ENCODE measurements around the gene SNCG. TPM values are rescaled to one million over a fixed set of nuclear protein-coding genes. Genes with fewer than 3 reads are reported as not detected.

Gene SNCG
- polyA plus RNA-seq, 2 of the 4 experiments (the other 2 are of a cell fraction): 7.4 to 17.9 TPM

GRCh38 chr10:86969421-86970041 lies 11.1 kb downstream of the SNCG start:
- peak overlapping the region; percentile 88 for H3K4me2 ChIP-seq
- no peaks in the 10 kb centered on the region for H3K9me3 ChIP-seq
- ATAC-seq (no peak), FAIRE-seq (no peak), DNase-seq (ENCODE audit: low read depth in 1 of 2, low spot score in 1 of 2) (no peak)
- H3K4me3 ChIP-seq: no peak overlapping the region
- TF ChIP-seq POLR2A (IDR thresholded peaks at IDR 0.05; ENCODE audit: low read length): no peak
- 85% methylated on average over 8 of the region's 8 CpGs for WGBS (ENCODE audit: missing lambda C conversion rate)
- H3K27ac ChIP-seq: peak overlapping the region; percentile 87 to 96; a peak in 4 of 6 replicates
- ChIA-PET CTCF (interaction anchor here (1.9 to 7.2 kb wide), 5 partner anchors 11 to 30 kb away, joined by 4 to 57 read pairs (median 24); partner anchors contain the start of genes MMRN2 and SNCG), POLR2A (interaction anchor here (0.7 to 1.6 kb wide), 5 partner anchors 10 to 213 kb away, joined by 3 to 6 read pairs (median 5); partner anchors contain the start of genes BMPR1A, GLUD1 and SHLD2)
- H3K4me1 ChIP-seq: peaks cover 41% of the 10 kb centered on the region

DNA sequence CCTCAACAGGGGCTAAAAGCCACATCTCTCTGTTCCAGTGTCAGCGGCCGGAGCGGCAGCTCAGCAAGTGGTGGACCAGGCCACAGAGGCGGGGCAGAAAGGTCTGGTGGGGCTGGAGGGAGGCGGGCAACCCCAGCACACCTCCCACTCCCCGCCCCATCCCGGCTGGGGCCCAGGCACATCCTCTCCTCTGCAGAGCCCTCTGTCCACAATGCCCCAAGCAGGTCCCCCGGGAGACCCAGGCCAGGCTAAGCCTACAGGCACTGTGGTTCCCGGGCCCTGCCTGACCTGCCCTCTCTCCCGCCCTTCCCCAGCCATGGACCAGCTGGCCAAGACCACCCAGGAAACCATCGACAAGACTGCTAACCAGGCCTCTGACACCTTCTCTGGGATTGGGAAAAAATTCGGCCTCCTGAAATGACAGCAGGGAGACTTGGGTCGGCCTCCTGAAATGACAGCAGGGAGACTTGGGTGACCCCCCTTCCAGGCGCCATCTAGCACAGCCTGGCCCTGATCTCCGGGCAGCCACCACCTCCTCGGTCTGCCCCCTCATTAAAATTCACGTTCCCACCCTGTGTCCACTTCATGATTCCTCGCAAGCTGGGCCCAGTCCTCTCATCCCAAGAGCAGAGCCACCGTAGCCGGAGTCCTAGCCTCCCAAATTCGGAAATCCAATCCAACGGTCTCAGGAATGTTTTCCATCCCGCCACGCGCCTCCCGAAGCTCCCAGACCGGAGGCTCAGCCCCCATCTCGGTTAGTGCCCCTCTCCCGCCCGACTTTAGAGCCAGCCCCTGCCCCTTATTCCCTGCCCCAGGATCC lies 12.0 kb downstream of the SNCG start:
- Histone ChIP-seq H3K4me3 (peak overlapping the region; percentile 59), H3K4me2 (peak overlapping the region; percentile 88), H3K9me3 (no peaks in the 10 kb centered on the region), H3K27ac (peak overlapping the region; percentile 87 to 96), H3K4me1 (peaks cover 42% of the 10 kb centered on the region)
- ATAC-seq (peak in 1 of 2 experiments; percentile 4; a peak in 2 of 6 replicates), DNase-seq (ENCODE audit: low read depth in 1 of 2, low spot score in 1 of 2) (no peak), FAIRE-seq (no peak)
- no peak for TF ChIP-seq RARB (CRISPR knock-in tag; IDR thresholded peaks at IDR 0.05)
- no peak for TF ChIP-seq NR3C1 (IDR thresholded peaks at IDR 0.05)
- TF ChIP-seq NPAS2 (CRISPR knock-in tag; IDR thresholded peaks at IDR 0.05; ENCODE audit: borderline replicate concordance): no peak
- TF ChIP-seq JUNB (IDR thresholded peaks at IDR 0.05): no peak
- TF ChIP-seq HOXB5 (CRISPR knock-in tag; IDR thresholded peaks at IDR 0.05): no peak
- no peak for TF ChIP-seq HOXB13 (CRISPR knock-in tag; IDR thresholded peaks at IDR 0.05; ENCODE audit: low read depth)
- TF ChIP-seq EP300 (IDR thresholded peaks at IDR 0.05): no peak
- TF ChIP-seq BCL3 (IDR thresholded peaks at IDR 0.05): no peak
- no peak for TF ChIP-seq CBX2 (IDR thresholded peaks at IDR 0.05; ENCODE audit: borderline replicate concordance, low read depth)
- TF ChIP-seq, protein P1, sequence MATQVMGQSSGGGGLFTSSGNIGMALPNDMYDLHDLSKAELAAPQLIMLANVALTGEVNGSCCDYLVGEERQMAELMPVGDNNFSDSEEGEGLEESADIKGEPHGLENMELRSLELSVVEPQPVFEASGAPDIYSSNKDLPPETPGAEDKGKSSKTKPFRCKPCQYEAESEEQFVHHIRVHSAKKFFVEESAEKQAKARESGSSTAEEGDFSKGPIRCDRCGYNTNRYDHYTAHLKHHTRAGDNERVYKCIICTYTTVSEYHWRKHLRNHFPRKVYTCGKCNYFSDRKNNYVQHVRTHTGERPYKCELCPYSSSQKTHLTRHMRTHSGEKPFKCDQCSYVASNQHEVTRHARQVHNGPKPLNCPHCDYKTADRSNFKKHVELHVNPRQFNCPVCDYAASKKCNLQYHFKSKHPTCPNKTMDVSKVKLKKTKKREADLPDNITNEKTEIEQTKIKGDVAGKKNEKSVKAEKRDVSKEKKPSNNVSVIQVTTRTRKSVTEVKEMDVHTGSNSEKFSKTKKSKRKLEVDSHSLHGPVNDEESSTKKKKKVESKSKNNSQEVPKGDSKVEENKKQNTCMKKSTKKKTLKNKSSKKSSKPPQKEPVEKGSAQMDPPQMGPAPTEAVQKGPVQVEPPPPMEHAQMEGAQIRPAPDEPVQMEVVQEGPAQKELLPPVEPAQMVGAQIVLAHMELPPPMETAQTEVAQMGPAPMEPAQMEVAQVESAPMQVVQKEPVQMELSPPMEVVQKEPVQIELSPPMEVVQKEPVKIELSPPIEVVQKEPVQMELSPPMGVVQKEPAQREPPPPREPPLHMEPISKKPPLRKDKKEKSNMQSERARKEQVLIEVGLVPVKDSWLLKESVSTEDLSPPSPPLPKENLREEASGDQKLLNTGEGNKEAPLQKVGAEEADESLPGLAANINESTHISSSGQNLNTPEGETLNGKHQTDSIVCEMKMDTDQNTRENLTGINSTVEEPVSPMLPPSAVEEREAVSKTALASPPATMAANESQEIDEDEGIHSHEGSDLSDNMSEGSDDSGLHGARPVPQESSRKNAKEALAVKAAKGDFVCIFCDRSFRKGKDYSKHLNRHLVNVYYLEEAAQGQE (IDR thresholded peaks at IDR 0.05): no peak
- TF ChIP-seq POLR2AphosphoS2 (conservative IDR thresholded peaks at IDR 0.05; ENCODE audit: low read length): no peak
- no peak for TF ChIP-seq ZNF302 (CRISPR knock-in tag; IDR thresholded peaks at IDR 0.05)
- no peak for TF ChIP-seq ATOH8 (CRISPR knock-in tag; IDR thresholded peaks at IDR 0.05; ENCODE audit: low read depth)
- no peak for TF ChIP-seq TP53 (CRISPR knock-in tag; IDR thresholded peaks at IDR 0.05)
- no peak for TF ChIP-seq MYC (IDR thresholded peaks at IDR 0.05; ENCODE audit: borderline replicate concordance, low read length)
- no peak for TF ChIP-seq MAX (IDR thresholded peaks at IDR 0.05)
- TF ChIP-seq SMC3 (IDR thresholded peaks at IDR 0.05): no peak
- no peak for TF ChIP-seq CHD4 (IDR thresholded peaks at IDR 0.05; ENCODE audit: borderline replicate concordance)
- no peak for TF ChIP-seq ZFP36 (IDR thresholded peaks at IDR 0.05; ENCODE audit: borderline replicate concordance, partially characterized antibody)
- POLR2A ChIA-PET: interaction anchor here (0.6 to 1.6 kb wide), 12 partner anchors 10 to 214 kb away, joined by 3 to 9 read pairs (median 5); partner anchors contain the start of genes BMPR1A, GLUD1, MMRN2 and SHLD2
- 40% methylated on average over 25 of the region's 30 CpGs for WGBS (ENCODE audit: missing lambda C conversion rate)
- CTCF ChIA-PET: interaction anchor here (0.7 to 7.2 kb wide), 6 partner anchors 10 to 210 kb away, joined by 3 to 57 read pairs (median 14); partner anchors contain the start of genes MMRN2 and SNCG
